SK-N-SH (cell line): ENCODE results near the gene AEBP2. TPM values are rescaled to one million over a fixed set of nuclear protein-coding genes. Genes with fewer than 3 reads are reported as not detected.

Experiments
- CTCF ChIA-PET: fragments of 300-600, 350-600 bp; formaldehyde crosslinking; extraction: SDS; loops from one replicate; lab custom pipeline; 2021; lab: Yijun Ruan, JAX
- POLR2A ChIA-PET: fragments of 350-600 bp; sonication (Branson Sonifier 250); formaldehyde crosslinking; extraction: SDS; loops from one replicate; lab custom pipeline; 2020; ENCODE audit warnings: antibody characterized with exemption, inconsistent platforms; lab: Yijun Ruan, JAX
- DNase-seq: peaks from one replicate; pipeline ENCODE4 v3.0.0; 2012
- H2AFZ ChIP-seq: fragments of 200-600 bp; sonication (generic); 2 replicates; pipeline ENCODE4 v1.8.1; 2016; ENCODE audit warnings: antibody characterized with exemption, mild to moderate bottlenecking, low read depth
- H3F3A ChIP-seq: fragments of 200-600 bp; sonication (generic); replicated peaks from 2 replicates; pipeline ENCODE3; 2016; ENCODE audit warnings: antibody characterized with exemption, mild to moderate bottlenecking; ENCODE audit not compliant: insufficient read depth
- H3K27ac ChIP-seq, 2 experiments: fragments of 200-500 bp in 1 of 2; fragments of 200-600 bp in 1 of 2; sonication (Bioruptor generic) in 1 of 2; sonication (generic), shearing (Covaris generic) in 1 of 2; 2 replicates each; pipeline versions ENCODE4 v1.5.1 to v1.6.1; 2014 to 2016; ENCODE audit warnings: low read depth in 2 of 2, inconsistent platforms in 1 of 2, low read length in 1 of 2, mild to moderate bottlenecking in 1 of 2, mixed read lengths in 1 of 2
- H3K27me3 ChIP-seq: fragments of 200-600 bp; sonication (generic), shearing (Covaris generic); 2 replicates; pipeline ENCODE4 v1.6.1; 2016; ENCODE audit warnings: mixed run types; ENCODE audit not compliant: insufficient read depth
- H3K36me3 ChIP-seq, 2 experiments: fragments of 200-500 bp in 1 of 2; fragments of 200-600 bp in 1 of 2; sonication (Bioruptor generic) in 1 of 2; sonication (generic) in 1 of 2; replicated peaks in 1 of 2; 2 replicates each; pipeline versions ENCODE3 to v1.5.1; 2014 to 2016; ENCODE audit warnings: low read length in 1 of 2, mild to moderate bottlenecking in 1 of 2; ENCODE audit not compliant: insufficient read depth in 2 of 2, control insufficient read depth in 1 of 2
- H3K4me1 ChIP-seq, 2 experiments: fragments of 200-500 bp in 1 of 2; fragments of 200-600 bp in 1 of 2; sonication (Bioruptor generic) in 1 of 2; sonication (generic), shearing (Covaris generic) in 1 of 2; 2 replicates each; pipeline versions ENCODE4 v1.5.1 to v1.6.1; 2014 to 2016; ENCODE audit warnings: low read depth in 1 of 2, low read length in 1 of 2, mixed run types in 1 of 2; ENCODE audit not compliant: insufficient read depth in 2 of 2, control insufficient read depth in 1 of 2
- H3K4me2 ChIP-seq: fragments of 200-600 bp; sonication (generic), shearing (Covaris generic); 2 replicates; pipeline ENCODE4 v1.6.1; 2017; ENCODE audit warnings: mixed run types
- H3K4me3 ChIP-seq, 2 experiments: fragments of 200-500 bp in 1 of 2; fragments of 200-600 bp in 1 of 2; sonication (Bioruptor generic) in 1 of 2; sonication (generic), shearing (Covaris generic) in 1 of 2; 2 replicates each; pipeline versions ENCODE4 v1.5.1 to v1.8.1; 2014 to 2016; ENCODE audit warnings: low read depth in 2 of 2, inconsistent platforms in 1 of 2, low read length in 1 of 2, mild to moderate bottlenecking in 1 of 2, mixed read lengths in 1 of 2, moderate library complexity in 1 of 2
- H3K79me2 ChIP-seq: fragments of 200-600 bp; sonication (generic); 2 replicates; pipeline ENCODE4 v1.8.1; 2017; ENCODE audit warnings: mild to moderate bottlenecking; ENCODE audit not compliant: insufficient read depth
- H3K9ac ChIP-seq: fragments of 200-600 bp; sonication (generic); 2 replicates; pipeline ENCODE4 v1.6.1; 2017; ENCODE audit warnings: mixed run types
- H3K9me2 ChIP-seq: fragments of 200-600 bp; sonication (generic); 2 replicates; pipeline ENCODE4 v1.6.1; 2017; ENCODE audit warnings: mixed run types
- H3K9me3 ChIP-seq: fragments of 200-600 bp; sonication (generic); 2 replicates; pipeline ENCODE4 v1.6.1; 2017; ENCODE audit warnings: mixed run types, mild to moderate bottlenecking, moderate library complexity
- H4K20me1 ChIP-seq: fragments of 200-600 bp; sonication (generic); 2 replicates; pipeline ENCODE4 v1.6.1; 2017; ENCODE audit warnings: mild to moderate bottlenecking, mixed run types; ENCODE audit not compliant: insufficient read depth
- CTCF ChIP-seq: fragments of 200-600 bp; sonication (generic); IDR thresholded peaks from 2 replicates; pipeline ENCODE4 v1.6.1; 2017; ENCODE audit warnings: antibody characterized with exemption, mild to moderate bottlenecking, moderate library complexity
- ELF1 ChIP-seq: IDR thresholded peaks from 2 replicates; pipeline ENCODE4 v1.4.0; 2012
- EZH2phosphoT487 ChIP-seq: fragments of 200-600 bp; sonication (generic); IDR thresholded peaks from 2 replicates; pipeline ENCODE4 v1.6.1; 2017; ENCODE audit warnings: low read depth, mixed run types, mild to moderate bottlenecking, antibody characterized with exemption, moderate library complexity, borderline replicate concordance
- FOXJ3 ChIP-seq: sonication (generic); formaldehyde crosslinking; IDR thresholded peaks from 2 replicates; pipeline ENCODE4 v1.5.1; 2020; ENCODE audit warnings: mild to moderate bottlenecking, missing genetic modification reagents
- JUND ChIP-seq: IDR thresholded peaks from 2 replicates; pipeline ENCODE4 v1.4.0; 2012
- MXI1 ChIP-seq: IDR thresholded peaks from 2 replicates; pipeline ENCODE4 v1.6.1; 2012; ENCODE audit warnings: mild to moderate bottlenecking, low read depth, low read length, improper control_type of control experiment
- NFIC ChIP-seq: IDR thresholded peaks from 2 replicates; pipeline ENCODE4 v1.4.0; 2012; ENCODE audit warnings: borderline replicate concordance
- NRF1 ChIP-seq: IDR thresholded peaks from 2 replicates; pipeline ENCODE4 v1.6.1; 2012; ENCODE audit warnings: low read depth, mild to moderate bottlenecking, low read length
- PBX3 ChIP-seq: IDR thresholded peaks from 2 replicates; pipeline ENCODE4; 2012
- POLR2AphosphoS5 ChIP-seq: IDR thresholded peaks from 2 replicates; pipeline ENCODE4 v1.6.1; 2012; ENCODE audit warnings: low read depth, low read length
- RAD21 ChIP-seq: IDR thresholded peaks from 2 replicates; pipeline ENCODE4 v1.6.1; 2012; ENCODE audit warnings: mild to moderate bottlenecking, low read length
- RXRA ChIP-seq: IDR thresholded peaks from 2 replicates; pipeline ENCODE4 v1.4.0; 2012; ENCODE audit warnings: low read depth, mild to moderate bottlenecking, borderline replicate concordance
- USF1 ChIP-seq: IDR thresholded peaks from 2 replicates; pipeline ENCODE4 v1.4.0; 2012; ENCODE audit warnings: low read depth, borderline replicate concordance
- YY1 ChIP-seq: IDR thresholded peaks from 2 replicates; pipeline ENCODE4 v1.4.0; 2012; ENCODE audit warnings: low read depth, mild to moderate bottlenecking
- WGBS: methylation state at CpG from one replicate; pipeline ENCODE4 v1.1.6; 2017; ENCODE audit warnings: low lambda C conversion rate; 5-methylcytosine and 5-hydroxymethylcytosine counted together
- polyA plus RNA-seq, 3 experiments: library from polyadenylated mRNA; depleted of rRNA; stranded (reverse); fragments of >200 nt; gene quantifications; 2 replicates each; pipeline ENCODE4 v1.2.3, GENCODE V29; 2012
- TF ChIP-seq, protein P1 (sequence below): fragments of 150-350 bp; IDR thresholded peaks from 2 replicates; pipeline ENCODE4 v1.6.1; 2016; ENCODE audit warnings: mild to moderate bottlenecking, low read depth, low read length
- TF ChIP-seq, protein P2 (sequence below): fragments of 150-350 bp; IDR thresholded peaks from 2 replicates; pipeline ENCODE4 v1.6.1; 2017; ENCODE audit warnings: antibody characterized with exemption, low read length, low read depth, borderline replicate concordance

The AEBP2 gene
- polyA plus RNA-seq, 1 of the 3 experiments (the other 2 are of a cell fraction), result 10.4 TPM

DNA sequence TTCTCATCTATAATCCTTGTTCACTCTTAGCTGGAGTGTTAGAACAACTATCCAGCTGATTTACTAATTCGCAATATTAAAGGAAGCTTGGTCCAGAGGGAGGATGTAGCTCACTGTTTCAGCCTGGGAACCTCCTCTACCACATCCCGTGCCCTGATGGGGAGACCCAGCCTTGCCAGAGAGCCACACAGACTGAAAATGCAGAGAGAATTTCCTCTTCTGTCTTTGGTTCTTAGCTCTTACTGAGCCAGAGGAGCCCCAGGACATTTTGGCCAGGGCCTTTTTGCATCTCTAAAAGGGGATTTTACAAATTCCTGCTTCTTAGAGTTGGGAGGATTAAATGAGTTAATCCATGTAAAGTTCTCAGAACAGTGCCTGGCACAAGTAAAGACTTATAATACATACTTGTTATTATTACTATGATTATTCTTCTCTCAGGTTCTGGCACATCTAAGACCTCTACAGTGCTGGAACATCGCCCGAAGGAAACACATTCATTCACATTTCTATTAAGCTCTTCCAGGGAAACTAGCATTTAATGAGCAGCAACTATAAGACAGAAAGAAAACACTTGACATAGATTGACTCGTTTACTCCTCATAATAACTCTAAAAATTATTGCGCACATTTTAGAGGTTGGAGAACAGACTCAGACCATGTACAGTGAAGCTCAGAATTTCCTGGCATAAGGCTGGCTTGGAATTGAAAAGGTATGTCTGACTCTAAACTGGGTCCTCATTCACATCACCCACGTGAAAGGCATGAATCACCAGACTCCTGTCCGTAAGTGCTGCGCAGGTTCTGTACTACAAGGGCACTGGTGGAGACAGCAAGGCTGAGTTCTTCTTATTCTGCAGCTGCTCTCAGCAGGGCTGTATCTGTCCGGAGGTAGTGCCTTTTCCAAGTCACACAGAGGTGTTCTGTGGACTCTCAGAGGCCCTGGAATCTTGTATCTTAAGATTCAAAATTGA lies 27.8 kb upstream of the AEBP2 start:
- Histone ChIP-seq H3K9ac (no peak overlapping the region), H3K27me3 (no peaks in the 10 kb centered on the region), H3K4me3 (no peak overlapping the region), H3K36me3 (no peaks in the 10 kb centered on the region), H2AFZ (no peak overlapping the region), H3K79me2 (no peaks in the 10 kb centered on the region), H3K27ac (no peak overlapping the region), H4K20me1 (no peaks in the 10 kb centered on the region), H3K9me2 (no peaks in the 10 kb centered on the region), H3K9me3 (no peaks in the 10 kb centered on the region)
- CTCF ChIA-PET, result interaction anchor here (1.3 kb wide), 1 partner anchor 9 kb away, joined by 4 read pairs; no protein-coding TSS in a partner anchor
- POLR2A ChIA-PET, result no interaction called here
- no peak for DNase-seq
- 82% methylated on average over 9 of the region's 10 CpGs for WGBS
- TF ChIP-seq ELF1 (no peak), YY1 (no peak), FOXJ3 (CRISPR knock-in tag) (no peak), POLR2AphosphoS5 (no peak), USF1 (no peak), JUND (no peak), RAD21 (no peak), PBX3 (no peak), NFIC (no peak), MXI1 (no peak), RXRA (no peak), EZH2phosphoT487 (no peak), NRF1 (no peak), CTCF (no peak)
- TF ChIP-seq, protein P1, sequence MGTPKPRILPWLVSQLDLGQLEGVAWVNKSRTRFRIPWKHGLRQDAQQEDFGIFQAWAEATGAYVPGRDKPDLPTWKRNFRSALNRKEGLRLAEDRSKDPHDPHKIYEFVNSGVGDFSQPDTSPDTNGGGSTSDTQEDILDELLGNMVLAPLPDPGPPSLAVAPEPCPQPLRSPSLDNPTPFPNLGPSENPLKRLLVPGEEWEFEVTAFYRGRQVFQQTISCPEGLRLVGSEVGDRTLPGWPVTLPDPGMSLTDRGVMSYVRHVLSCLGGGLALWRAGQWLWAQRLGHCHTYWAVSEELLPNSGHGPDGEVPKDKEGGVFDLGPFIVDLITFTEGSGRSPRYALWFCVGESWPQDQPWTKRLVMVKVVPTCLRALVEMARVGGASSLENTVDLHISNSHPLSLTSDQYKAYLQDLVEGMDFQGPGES, result no peak
- TF ChIP-seq, protein P2, sequence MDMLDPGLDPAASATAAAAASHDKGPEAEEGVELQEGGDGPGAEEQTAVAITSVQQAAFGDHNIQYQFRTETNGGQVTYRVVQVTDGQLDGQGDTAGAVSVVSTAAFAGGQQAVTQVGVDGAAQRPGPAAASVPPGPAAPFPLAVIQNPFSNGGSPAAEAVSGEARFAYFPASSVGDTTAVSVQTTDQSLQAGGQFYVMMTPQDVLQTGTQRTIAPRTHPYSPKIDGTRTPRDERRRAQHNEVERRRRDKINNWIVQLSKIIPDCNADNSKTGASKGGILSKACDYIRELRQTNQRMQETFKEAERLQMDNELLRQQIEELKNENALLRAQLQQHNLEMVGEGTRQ, result no peak
- TF ChIP-seq, all 33 proteins: peak for 0
- peaks cover 12% of the 10 kb centered on the region in 2 experiments; a peak in 3 of 4 replicates for H3K4me1 ChIP-seq
- H3K4me2 ChIP-seq, result no peak overlapping the region
- no peaks in the 10 kb centered on the region for H3F3A ChIP-seq
